ENCODE data around the gene LAMTOR1.

DNA sequence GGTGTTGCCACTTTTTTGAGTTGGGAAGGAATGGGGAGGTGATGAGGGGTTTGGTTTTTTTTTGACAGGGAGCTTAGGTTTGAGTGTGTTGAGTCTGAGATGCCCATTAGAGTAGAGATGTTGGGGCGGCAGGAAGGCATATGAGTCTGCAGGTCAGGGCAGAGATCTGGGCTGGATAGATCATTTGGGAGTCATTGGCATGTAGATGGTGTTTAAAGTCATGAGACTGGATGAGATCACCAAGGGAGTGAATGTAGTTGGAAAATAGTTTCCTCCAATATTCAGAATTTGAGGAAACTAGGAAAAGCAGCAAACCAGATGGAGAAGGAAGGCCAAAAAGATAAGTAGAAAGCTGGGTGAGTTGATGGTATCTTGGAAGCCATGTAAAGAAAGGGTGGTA lies 11.5 kb upstream of the LAMTOR1 start:
- TF ChIP-seq POLR2AphosphoS5 (IDR thresholded peaks at IDR 0.05) (no peak), POLR2A (IDR thresholded peaks at IDR 0.05) (no peak)
- TF ChIP-seq, protein P1, sequence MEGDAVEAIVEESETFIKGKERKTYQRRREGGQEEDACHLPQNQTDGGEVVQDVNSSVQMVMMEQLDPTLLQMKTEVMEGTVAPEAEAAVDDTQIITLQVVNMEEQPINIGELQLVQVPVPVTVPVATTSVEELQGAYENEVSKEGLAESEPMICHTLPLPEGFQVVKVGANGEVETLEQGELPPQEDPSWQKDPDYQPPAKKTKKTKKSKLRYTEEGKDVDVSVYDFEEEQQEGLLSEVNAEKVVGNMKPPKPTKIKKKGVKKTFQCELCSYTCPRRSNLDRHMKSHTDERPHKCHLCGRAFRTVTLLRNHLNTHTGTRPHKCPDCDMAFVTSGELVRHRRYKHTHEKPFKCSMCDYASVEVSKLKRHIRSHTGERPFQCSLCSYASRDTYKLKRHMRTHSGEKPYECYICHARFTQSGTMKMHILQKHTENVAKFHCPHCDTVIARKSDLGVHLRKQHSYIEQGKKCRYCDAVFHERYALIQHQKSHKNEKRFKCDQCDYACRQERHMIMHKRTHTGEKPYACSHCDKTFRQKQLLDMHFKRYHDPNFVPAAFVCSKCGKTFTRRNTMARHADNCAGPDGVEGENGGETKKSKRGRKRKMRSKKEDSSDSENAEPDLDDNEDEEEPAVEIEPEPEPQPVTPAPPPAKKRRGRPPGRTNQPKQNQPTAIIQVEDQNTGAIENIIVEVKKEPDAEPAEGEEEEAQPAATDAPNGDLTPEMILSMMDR (IDR thresholded peaks at IDR 0.05) = no peak

All from breast epithelium (tissue), 3 donors.